Heart left ventricle (tissue), 13 donors: Measurements from ENCODE around the gene C7orf57.

Experiments
- CTCF ChIP-seq, 12 donors: fragments of 200-600 bp; sonication (generic) in 4 of 12; IDR thresholded peaks; one replicate each; pipeline versions ENCODE4 v1.5.0 to v1.8.0; 2018 to 2022; ENCODE audit warnings: antibody characterized with exemption in 12 of 12, mild to moderate bottlenecking in 5 of 12
- POLR2A ChIP-seq, 2 donors: fragments of 450-650 bp; IDR thresholded peaks; one replicate each; pipeline ENCODE4 v1.6.1; 2017; ENCODE audit warnings: antibody characterized with exemption in 2 of 2, mild to moderate bottlenecking in 2 of 2, moderate library complexity in 2 of 2
- donor health status: ischemic (EF 13 %, LVEDD 7.1; RV severe dilation, severe dysfunction).
- donor health status: DM: no; HTN: yes; CAD: no.
- donor health status: DM: no; HTN: no; CAD: no.
- donor health status: ischemic (EF 25% LVEDD 6.9; RV normal size, moderate dysfunction).
- donor health status: ischemic (EF 25% LVEDD 5.7; RV mildly dilated, moderate dysfunction).
- donor health status: ischemic (EF 35%, LVEDD 5.7; RV mildly dilated, moderate dysfunction).
- donor health status: nonischemic (EF 11% LVEDD 7.7; RV severe dilation, severe dysfunction).
- donor health status: DM: yes; HTN: yes; CAD: no.
- donor health status: PGD.
- donor health status: ischemic (EF 29% LVEDD 5.4; RV normal size, mild dysfunction).
- donor health status: nonischemic (EF 23%, LVEDD 6.1; RV moderate dilation, normal function).

- TF ChIP-seq CTCF (IDR thresholded peaks at IDR 0.05) (no peak), POLR2A (IDR thresholded peaks at IDR 0.05) (no peak)
Measured at GRCh38 chr7:48017674-48018073, 17.7 kb upstream of the C7orf57 start.
